ENCODE results near the gene TSC22D4.
"Not testable (repeated sequence)": the region's sequence is repeated elsewhere in the genome, so short reads cannot be mapped to it uniquely, and the experiment has no call there.

Gene TSC22D4

GRCh38 chr7:100472121-100472851 is 6.7 kb downstream of the TSC22D4 start:
- DNase-seq, result no peak

GRCh38 chr7:100471021-100471420 is 8.0 kb downstream of the TSC22D4 start:
- DNase-seq, result no peak

- peak; percentile 64 for DNase-seq
These were observed 9.6 kb downstream of the TSC22D4 start for GRCh38 chr7:100469227-100470044.

- DNase-seq, result no peak
These were observed 11.2 kb downstream of the TSC22D4 start for GRCh38 chr7:100467638-100468373.

GRCh38 chr7:100466653-100467605 is 12.1 kb downstream of the TSC22D4 start:
- no peak for DNase-seq

GRCh38 chr7:100465702-100466311 is 13.2 kb downstream of the TSC22D4 start:
- DNase-seq, result no peak

GRCh38 chr7:100465299-100465698 is 13.7 kb downstream of the TSC22D4 start:
- DNase-seq, result no peak

GRCh38 chr7:100464791-100465190 is 14.2 kb downstream of the TSC22D4 start:
- DNase-seq, result no peak

- DNase-seq, result no peak
These were observed 14.8 kb downstream of the TSC22D4 start, which contains the start of gene SPACDR for GRCh38 chr7:100464210-100464660. Gene SPACDR, minus strand, starts transcription at chr7:100464260. Its CDS starts 235 bp downstream, at chr7:100464025.

GRCh38 chr7:100457033-100457432 is 22.0 kb downstream of the TSC22D4 start:
- no peak for DNase-seq

- no peak for DNase-seq
These were observed 22.5 kb downstream of the TSC22D4 start for GRCh38 chr7:100456562-100456961.

GRCh38 chr7:100455206-100455605 is 23.8 kb downstream of the TSC22D4 start:
- no peak for DNase-seq

- not testable (repeated sequence) for DNase-seq
These were observed 25.2 kb downstream of the TSC22D4 start for GRCh38 chr7:100453854-100454253.

GRCh38 chr7:100452513-100452912 is 26.5 kb downstream of the TSC22D4 start:
- no peak for DNase-seq

- no peak for DNase-seq
These were observed 29.7 kb downstream of the TSC22D4 start for GRCh38 chr7:100449190-100449795.

GRCh38 chr7:100447363-100447762 is 31.7 kb downstream of the TSC22D4 start:
- DNase-seq, result not testable (repeated sequence)

- no peak for DNase-seq
These were observed 33.0 kb downstream of the TSC22D4 start for GRCh38 chr7:100446040-100446439.

GRCh38 chr7:100444311-100445278 is 34.4 kb downstream of the TSC22D4 start:
- no peak for DNase-seq

GRCh38 chr7:100443096-100443840 is 35.7 kb downstream of the TSC22D4 start:
- DNase-seq, result no peak

Measured in NCI-H774 (cell line).